ENCODE measurements around the gene SLC2A8. TPM values are rescaled to one million over a fixed set of nuclear protein-coding genes. Genes with fewer than 3 reads are reported as not detected.

SLC2A8 gene
- polyA plus RNA-seq, 3 donors, result 6.6 to 8.7 (median 6.6) TPM

DNA sequence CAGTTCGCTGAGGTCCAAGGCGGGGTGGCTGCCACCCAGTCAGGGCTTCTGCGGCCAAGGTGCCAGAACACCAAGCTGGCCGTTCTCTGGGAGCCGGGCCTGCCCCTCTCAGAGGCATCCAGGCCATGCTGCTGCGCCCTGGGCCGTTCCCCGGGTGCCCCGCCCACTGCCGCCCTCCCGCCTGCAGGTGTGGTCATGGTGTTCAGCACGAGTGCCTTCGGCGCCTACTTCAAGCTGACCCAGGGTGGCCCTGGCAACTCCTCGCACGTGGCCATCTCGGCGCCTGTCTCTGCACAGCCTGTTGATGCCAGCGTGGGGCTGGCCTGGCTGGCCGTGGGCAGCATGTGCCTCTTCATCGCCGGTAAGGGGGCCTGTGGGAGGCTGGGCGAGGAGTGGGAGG lies 7.7 kb downstream of the SLC2A8 start:
- peaks cover 0 to 4% of the 10 kb centered on the region in 2 donors for H3K36me3 ChIP-seq (replicated peaks in 1 of 2; ENCODE audit: control insufficient read depth in 1 of 2, insufficient read depth in 2 of 2, low read length in 2 of 2)
- H3K27me3 ChIP-seq (ENCODE audit: control insufficient read depth in 2 of 2, insufficient read depth in 2 of 2, low read length in 2 of 2), result no peaks in the 10 kb centered on the region
- H3K9ac ChIP-seq (ENCODE audit: insufficient read depth, low read length, poor library complexity, severe bottlenecking), result no peak overlapping the region
- H3K27ac ChIP-seq (ENCODE audit: low read depth in 1 of 2, low read length in 2 of 2), result no peak overlapping the region
- no peak overlapping the region for H3K4me2 ChIP-seq (replicated peaks; ENCODE audit: extremely low read depth, low read length, poor library complexity, severe bottlenecking)
- 95% methylated on average over 18 of the region's 23 CpGs for WGBS (ENCODE audit: insufficient coverage)
- intact Hi-C loops (cut with micrococcal nuclease), result no loop called here
- Mint-ChIP-seq H3K4me3 (no peak overlapping the region), H3K4me1 (no peaks in the 10 kb centered on the region), H3K27me3 (ENCODE audit: low read depth in 3 of 3) (peaks cover 0 to 2% (median 0%) of the 10 kb centered on the region in 3 donors), H3K9me3 (no peaks in the 10 kb centered on the region), H3K27ac (no peak overlapping the region), H3K36me3 (peaks cover 7 to 11% of the 10 kb centered on the region in 2 donors)
- TF ChIP-seq, protein P1, sequence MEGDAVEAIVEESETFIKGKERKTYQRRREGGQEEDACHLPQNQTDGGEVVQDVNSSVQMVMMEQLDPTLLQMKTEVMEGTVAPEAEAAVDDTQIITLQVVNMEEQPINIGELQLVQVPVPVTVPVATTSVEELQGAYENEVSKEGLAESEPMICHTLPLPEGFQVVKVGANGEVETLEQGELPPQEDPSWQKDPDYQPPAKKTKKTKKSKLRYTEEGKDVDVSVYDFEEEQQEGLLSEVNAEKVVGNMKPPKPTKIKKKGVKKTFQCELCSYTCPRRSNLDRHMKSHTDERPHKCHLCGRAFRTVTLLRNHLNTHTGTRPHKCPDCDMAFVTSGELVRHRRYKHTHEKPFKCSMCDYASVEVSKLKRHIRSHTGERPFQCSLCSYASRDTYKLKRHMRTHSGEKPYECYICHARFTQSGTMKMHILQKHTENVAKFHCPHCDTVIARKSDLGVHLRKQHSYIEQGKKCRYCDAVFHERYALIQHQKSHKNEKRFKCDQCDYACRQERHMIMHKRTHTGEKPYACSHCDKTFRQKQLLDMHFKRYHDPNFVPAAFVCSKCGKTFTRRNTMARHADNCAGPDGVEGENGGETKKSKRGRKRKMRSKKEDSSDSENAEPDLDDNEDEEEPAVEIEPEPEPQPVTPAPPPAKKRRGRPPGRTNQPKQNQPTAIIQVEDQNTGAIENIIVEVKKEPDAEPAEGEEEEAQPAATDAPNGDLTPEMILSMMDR (IDR thresholded peaks at IDR 0.05), result no peak
- DNase-seq, result no peak
- no peak overlapping the region for H3K4me3 ChIP-seq (replicated peaks in 1 of 3; ENCODE audit: low read depth in 2 of 3, low read length in 3 of 3)
- no peaks in the 10 kb centered on the region for H3K9me3 ChIP-seq (replicated peaks in 1 of 2; ENCODE audit: control insufficient read depth in 1 of 2, insufficient read depth in 1 of 2, low read length in 2 of 2)
- no peaks in the 10 kb centered on the region for H3K79me2 ChIP-seq (ENCODE audit: insufficient read depth, low read length)
- H3K4me1 ChIP-seq (ENCODE audit: control insufficient read depth in 1 of 2, insufficient read depth in 2 of 2, low read length in 2 of 2), result no peaks in the 10 kb centered on the region
- H2AFZ ChIP-seq (ENCODE audit: insufficient read depth, low read depth, low read length, poor library complexity, severe bottlenecking), result no peak overlapping the region
- H4K20me1 ChIP-seq (ENCODE audit: insufficient read depth, low read length), result no peaks in the 10 kb centered on the region

DNA sequence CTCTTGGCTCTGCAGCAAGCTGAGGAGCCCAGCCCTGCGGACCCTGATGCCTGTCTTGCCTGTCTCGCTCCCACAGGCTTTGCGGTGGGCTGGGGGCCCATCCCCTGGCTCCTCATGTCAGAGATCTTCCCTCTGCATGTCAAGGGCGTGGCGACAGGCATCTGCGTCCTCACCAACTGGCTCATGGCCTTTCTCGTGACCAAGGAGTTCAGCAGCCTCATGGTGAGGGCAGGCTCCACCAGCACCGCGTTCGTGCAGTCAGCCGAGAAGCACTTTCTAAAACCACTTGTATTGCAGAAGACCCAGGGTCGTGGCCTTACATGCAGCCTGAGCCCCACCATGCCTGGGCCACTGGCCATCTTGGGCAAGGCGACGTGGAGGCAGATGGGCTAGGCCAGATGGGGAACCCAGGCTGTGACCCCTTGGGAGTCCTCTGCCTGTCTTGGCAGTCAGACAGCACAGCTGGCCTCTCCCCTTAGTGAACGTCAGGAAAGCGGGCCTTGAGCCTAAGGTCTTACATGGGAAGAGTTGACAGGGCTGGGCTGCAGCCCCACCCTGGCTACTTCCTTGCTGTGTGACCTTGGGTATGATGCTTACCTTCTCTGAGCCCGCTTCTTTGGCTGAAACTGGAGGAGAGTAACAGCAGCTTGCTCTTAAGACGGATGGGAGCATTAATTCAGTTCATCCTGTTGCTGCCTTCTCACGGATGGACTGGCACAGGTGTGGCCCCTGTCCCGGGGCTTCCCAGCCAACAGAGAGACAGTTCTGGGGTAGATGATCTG lies 8.6 kb downstream of the SLC2A8 start:
- Histone ChIP-seq H3K4me3 (replicated peaks in 1 of 3; ENCODE audit: low read depth in 2 of 3, low read length in 3 of 3) (no peak overlapping the region), H3K4me2 (replicated peaks; ENCODE audit: extremely low read depth, low read length, poor library complexity, severe bottlenecking) (no peak overlapping the region), H3K79me2 (ENCODE audit: insufficient read depth, low read length) (no peaks in the 10 kb centered on the region), H3K4me1 (ENCODE audit: control insufficient read depth in 1 of 2, insufficient read depth in 2 of 2, low read length in 2 of 2) (peaks cover 2% of the 10 kb centered on the region in 2 donors), H3K9ac (ENCODE audit: insufficient read depth, low read length, poor library complexity, severe bottlenecking) (no peak overlapping the region), H3K36me3 (replicated peaks in 1 of 2; ENCODE audit: control insufficient read depth in 1 of 2, insufficient read depth in 2 of 2, low read length in 2 of 2) (peaks cover 0 to 4% of the 10 kb centered on the region in 2 donors), H2AFZ (ENCODE audit: insufficient read depth, low read depth, low read length, poor library complexity, severe bottlenecking) (no peak overlapping the region), H3K27me3 (ENCODE audit: control insufficient read depth in 2 of 2, insufficient read depth in 2 of 2, low read length in 2 of 2) (no peaks in the 10 kb centered on the region), H3K9me3 (replicated peaks in 1 of 2; ENCODE audit: control insufficient read depth in 1 of 2, insufficient read depth in 1 of 2, low read length in 2 of 2) (no peaks in the 10 kb centered on the region), H4K20me1 (ENCODE audit: insufficient read depth, low read length) (no peaks in the 10 kb centered on the region), H3K27ac (ENCODE audit: low read depth in 1 of 2, low read length in 2 of 2) (no peak overlapping the region)
- Mint-ChIP-seq H3K9me3 (no peaks in the 10 kb centered on the region), H3K27me3 (ENCODE audit: low read depth in 3 of 3) (peaks cover 0 to 2% (median 1%) of the 10 kb centered on the region in 3 donors), H3K4me1 (peaks cover 2% of the 10 kb centered on the region), H3K36me3 (peaks cover 6 to 11% of the 10 kb centered on the region in 2 donors), H3K27ac (peak overlapping the region in 1 of 7 donors; percentile 41), H3K4me3 (no peak overlapping the region)
- no peak for DNase-seq
- intact Hi-C loops (cut with micrococcal nuclease), result no loop called here
- TF ChIP-seq, protein P1 (IDR thresholded peaks at IDR 0.05), result no peak
- 98% methylated on average over 18 of the region's 20 CpGs for WGBS (ENCODE audit: insufficient coverage)

All from CD14-positive monocyte (primary cell).